NB4 (cell line): ENCODE results near the gene EGLN2.
A peak's percentile ranks its signal among the peaks of the same experiment; 100 is the strongest.
"Not testable (repeated sequence)": the region's sequence is repeated elsewhere in the genome, so short reads cannot be mapped to it uniquely, and the experiment has no call there.

ENCODE experiments used
- DNase-seq: peaks from one replicate; pipeline ENCODE4 v3.0.0; 2010; ENCODE audit warnings: low read depth
- H3K4me3 ChIP-seq: one replicate; pipeline ENCODE4 v1.5.1; 2011; ENCODE audit warnings: mild to moderate bottlenecking, low read depth, low read length, moderate library complexity
- CTCF ChIP-seq: IDR thresholded peaks from one replicate; pipeline ENCODE4 v1.5.1; 2012; ENCODE audit warnings: low read depth, low read length
- MAX ChIP-seq: IDR thresholded peaks from 2 replicates; pipeline ENCODE4 v1.6.1; 2011; ENCODE audit warnings: low read depth, low read length
- MYC ChIP-seq: IDR thresholded peaks from 2 replicates; pipeline ENCODE4 v1.6.1; 2011; ENCODE audit warnings: low read depth, low read length
- POLR2A ChIP-seq: IDR thresholded peaks from 2 replicates; pipeline ENCODE4 v1.6.1; 2011; ENCODE audit warnings: mild to moderate bottlenecking; ENCODE audit not compliant: insufficient read length; ENCODE audit errors: extremely low read depth

Gene EGLN2

GRCh38 chr19:40831502-40832430, 32.8 kb downstream of the EGLN2 start:
- DNase-seq = peak; percentile 88
- H3K4me3 ChIP-seq = no peak overlapping the region
- peak; percentile 95 for TF ChIP-seq MYC
- no peak for TF ChIP-seq POLR2A
- TF ChIP-seq MAX = peak; percentile 98
- TF ChIP-seq CTCF = no peak

GRCh38 chr19:40832431-40832790, 33.4 kb downstream of the EGLN2 start:
- not testable (repeated sequence) for H3K4me3 ChIP-seq, DNase-seq

- DNase-seq = peak; percentile 48
- not testable (repeated sequence) for H3K4me3 ChIP-seq
Measured at GRCh38 chr19:40833728-40834533, 34.9 kb downstream of the EGLN2 start.

- H3K4me3 ChIP-seq = no peak overlapping the region
- TF ChIP-seq CTCF (no peak), MAX (no peak), MYC (no peak), POLR2A (no peak)
- no peak for DNase-seq
Measured at GRCh38 chr19:40836754-40837429, 37.9 kb downstream of the EGLN2 start.

- H3K4me3 ChIP-seq, DNase-seq: not testable (repeated sequence)
Measured at GRCh38 chr19:40838477-40838876, 39.5 kb downstream of the EGLN2 start.

- not testable (repeated sequence) for DNase-seq, H3K4me3 ChIP-seq
Measured at GRCh38 chr19:40842012-40842411, 43.0 kb downstream of the EGLN2 start.

- H3K4me3 ChIP-seq, DNase-seq: not testable (repeated sequence)
Measured at GRCh38 chr19:40842997-40843652, 44.1 kb downstream of the EGLN2 start.

GRCh38 chr19:40843653-40844052, 44.7 kb downstream of the EGLN2 start:
- not testable (repeated sequence) for DNase-seq, H3K4me3 ChIP-seq

- H3K4me3 ChIP-seq, DNase-seq: not testable (repeated sequence)
Measured at GRCh38 chr19:40846722-40847121, 47.7 kb downstream of the EGLN2 start.

- H3K4me3 ChIP-seq, DNase-seq: not testable (repeated sequence)
Measured at GRCh38 chr19:40850277-40850676, 51.3 kb downstream of the EGLN2 start, which contains the start of gene CYP2A6. Gene CYP2A6, minus strand, starts transcription at chr19:40850447. Its CDS starts 21 bp downstream, at chr19:40850426.

- H3K4me3 ChIP-seq, DNase-seq: not testable (repeated sequence)
Measured at GRCh38 chr19:40852467-40853152, 53.6 kb downstream of the EGLN2 start.
